HG03521 (cell line): Measurements from ENCODE around the gene UGT3A1.
A peak's percentile ranks its signal among the peaks of the same experiment; 100 is the strongest.
"Not testable (repeated sequence)": the region's sequence is repeated elsewhere in the genome, so short reads cannot be mapped to it uniquely, and the experiment has no call there.

Source experiments
- ATAC-seq: cut with Tn5 transposase; IDR thresholded peaks from one replicate; pipeline ENCODE4 v1.9.1; 2021; ENCODE audit warnings: mild to moderate bottlenecking, moderate library complexity; ENCODE audit not compliant: unreplicated experiment

The UGT3A1 gene

DNA sequence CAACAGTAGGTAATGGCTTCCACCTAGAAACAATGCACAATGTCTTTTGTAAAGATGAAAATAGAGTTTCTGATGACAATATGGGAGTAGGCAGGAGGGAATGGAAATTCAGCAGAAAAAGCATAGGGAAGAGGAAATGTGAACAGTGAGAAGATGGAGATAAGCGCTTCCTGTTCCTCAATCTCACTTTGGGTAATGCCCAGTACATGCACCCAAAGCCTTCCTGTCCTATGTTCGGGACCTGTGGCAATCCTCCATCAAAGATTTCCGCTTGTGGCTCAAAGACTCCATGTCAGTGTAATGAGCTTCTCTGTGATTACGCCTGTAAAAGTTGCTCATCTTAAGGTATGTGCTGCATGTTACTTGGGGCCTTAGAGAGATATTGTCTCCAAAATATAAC is 2.7 kb downstream of the UGT3A1 start:
- no peak for ATAC-seq

DNA sequence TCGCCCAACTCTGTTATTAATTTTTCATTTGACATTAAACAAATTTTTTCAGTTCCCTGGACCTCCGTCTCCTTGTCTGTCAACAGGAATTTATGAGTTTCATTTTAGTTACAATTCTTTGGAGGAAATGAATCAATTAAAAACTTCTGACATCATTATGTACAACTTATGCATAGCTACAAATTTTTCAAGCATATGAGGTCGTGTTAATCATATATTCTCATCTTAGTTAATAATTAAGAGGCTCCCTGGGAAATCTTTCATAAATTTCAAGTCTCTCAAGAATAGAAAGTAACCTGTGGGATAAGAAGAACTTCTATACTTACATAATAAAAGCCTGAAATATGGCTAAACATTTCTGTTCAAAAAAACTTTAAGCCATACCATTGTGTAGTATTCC is 3.4 kb downstream of the UGT3A1 start:
- no peak for ATAC-seq

DNA sequence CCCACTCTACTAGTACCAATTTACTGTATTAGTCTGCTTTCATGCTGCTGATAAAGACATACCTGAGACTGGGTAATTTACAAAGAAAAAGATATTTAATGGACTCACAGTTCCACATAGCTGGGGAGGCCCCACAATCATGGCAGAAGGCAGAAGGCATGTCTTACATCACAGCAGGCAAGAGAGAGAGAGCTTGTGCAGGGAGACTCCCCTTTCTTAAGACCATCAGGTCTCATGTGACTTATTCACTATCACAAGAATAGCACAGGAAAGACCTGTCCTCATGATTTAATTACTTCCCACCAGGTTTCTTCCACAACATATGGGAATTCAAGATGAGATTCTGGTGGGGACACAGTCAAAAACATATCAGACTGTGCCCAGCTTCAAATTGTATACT is 11.5 kb downstream of the UGT3A1 start:
- ATAC-seq, result no peak

DNA sequence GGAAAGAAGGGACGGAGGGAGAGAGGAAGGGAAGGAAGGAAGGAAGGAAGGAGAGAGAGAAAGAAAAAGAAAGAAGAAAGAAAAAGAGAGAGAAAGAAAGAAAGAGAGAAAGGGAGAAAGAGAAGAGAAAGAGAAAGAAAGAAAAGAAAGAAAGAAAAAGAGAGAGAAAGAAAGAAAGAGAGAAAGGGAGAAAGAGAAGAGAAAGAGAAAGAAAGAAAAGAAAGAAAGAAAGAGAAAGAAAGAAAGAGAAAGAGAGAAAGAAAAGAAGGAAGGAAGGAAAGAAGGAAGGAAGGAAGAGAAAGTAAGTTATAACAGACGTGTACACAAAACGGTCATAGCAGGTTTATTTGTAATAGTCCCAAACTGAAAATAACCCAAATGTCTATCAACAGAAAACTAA is 14.3 kb downstream of the UGT3A1 start:
- not testable (repeated sequence) for ATAC-seq

DNA sequence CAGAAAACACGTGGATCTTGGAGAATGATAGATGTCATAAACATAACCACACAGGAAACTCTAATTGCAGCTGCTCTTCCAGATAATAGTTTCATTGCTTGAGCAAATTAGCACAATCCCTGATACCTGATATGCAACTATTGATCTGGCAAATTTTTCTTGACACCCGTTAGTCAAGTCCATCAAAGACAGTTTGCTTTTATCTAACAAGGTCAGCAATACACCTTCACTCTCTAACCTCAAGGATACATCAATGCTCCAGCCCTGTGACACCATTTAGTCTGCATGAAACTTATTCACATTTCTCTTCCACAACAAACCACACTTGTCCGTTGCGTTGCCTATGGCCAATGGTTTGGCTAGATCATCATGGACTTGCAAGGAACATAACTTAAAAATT is 16.6 kb downstream of the UGT3A1 start:
- no peak for ATAC-seq

DNA sequence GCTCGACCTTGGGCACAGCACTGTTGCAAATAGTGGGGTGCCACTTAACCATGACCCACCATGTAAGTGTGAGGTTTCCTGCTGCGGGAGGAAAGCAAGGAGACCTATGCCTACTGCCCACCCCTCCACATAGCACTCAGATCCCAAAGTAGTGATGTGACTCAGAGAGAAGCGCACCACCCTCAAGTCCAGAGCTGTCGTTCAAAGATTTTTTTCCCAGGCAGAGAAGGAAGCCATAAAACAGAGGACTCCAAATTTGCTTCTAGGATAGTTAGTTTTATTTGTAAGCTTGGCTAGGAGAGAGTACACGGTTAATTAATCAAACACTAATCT is 19.3 kb downstream of the UGT3A1 start:
- no peak for ATAC-seq

DNA sequence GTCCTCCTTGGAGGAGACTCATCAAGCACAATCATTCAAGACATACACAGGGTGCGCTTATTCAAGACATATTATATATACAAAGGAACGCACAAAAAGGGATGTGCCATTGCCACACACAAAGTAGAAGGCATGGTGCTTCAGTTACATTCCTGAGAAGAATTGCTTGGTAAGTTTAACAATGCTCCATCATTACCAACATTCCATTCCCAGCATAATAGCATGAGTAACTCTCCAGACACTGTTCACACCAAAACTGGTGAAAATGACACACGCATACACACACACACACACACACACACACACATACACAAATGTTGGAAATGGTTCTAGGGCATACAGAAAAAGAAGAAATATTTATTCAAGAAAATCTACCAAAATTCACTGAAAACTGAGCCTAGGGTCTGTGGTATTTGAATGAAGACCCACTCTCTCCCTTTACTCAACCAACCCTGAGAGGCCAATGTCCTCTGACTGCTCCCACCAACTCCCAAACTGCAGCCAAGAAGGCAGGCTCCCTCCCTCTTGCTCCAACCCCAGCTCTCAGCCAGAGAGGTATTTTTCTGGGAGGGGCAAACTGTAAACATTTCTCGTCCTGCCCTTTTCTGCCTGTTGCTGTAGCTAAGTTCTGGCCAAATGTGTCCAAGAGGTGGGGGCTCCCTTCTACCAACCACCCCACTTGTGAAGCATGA is 19.9 kb downstream of the UGT3A1 start:
- ATAC-seq, result no peak

DNA sequence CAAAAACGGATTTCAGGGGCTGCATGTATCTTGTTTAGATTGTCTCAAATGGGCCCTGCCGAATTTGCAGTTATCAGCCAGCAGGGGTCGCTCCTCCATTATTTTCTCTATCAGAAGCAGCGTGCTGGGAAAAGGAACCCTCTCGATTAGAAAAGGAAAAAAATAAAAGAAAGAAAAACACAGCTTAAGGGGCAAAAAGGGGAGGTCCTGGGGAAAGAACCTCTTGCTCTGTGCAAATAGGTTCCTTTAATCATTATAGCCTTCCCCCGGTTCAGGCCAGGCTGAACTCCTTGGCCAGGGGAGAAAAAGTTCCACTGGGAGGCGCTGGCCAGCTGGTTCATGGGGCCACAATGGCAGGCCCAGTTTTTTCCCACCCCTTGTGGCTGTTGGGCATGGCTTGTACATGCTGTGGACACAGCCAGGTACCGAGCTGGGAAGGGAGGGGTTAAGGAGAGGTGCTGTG is 27.8 kb downstream of the UGT3A1 start:
- ATAC-seq, result no peak

DNA sequence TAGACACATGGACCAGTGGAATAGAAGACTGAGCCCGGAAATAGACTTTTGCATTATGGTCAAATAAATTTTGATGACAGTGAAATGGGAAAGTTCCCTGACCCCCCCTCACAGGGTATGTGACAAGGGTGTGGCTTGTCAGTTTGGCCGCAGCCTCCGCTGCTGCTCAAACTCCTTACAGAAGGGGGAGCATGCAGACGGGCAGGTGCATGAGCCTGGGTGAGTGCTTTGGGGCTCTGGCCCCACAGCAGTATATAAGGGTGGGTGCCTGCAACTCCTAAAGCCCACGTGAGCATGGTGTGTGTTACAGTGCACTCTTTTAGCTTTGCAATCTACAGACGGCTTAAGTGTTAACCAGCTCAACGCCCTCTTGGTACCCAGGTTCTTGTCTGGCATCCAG is 30.9 kb downstream of the UGT3A1 start:
- ATAC-seq, result no peak

DNA sequence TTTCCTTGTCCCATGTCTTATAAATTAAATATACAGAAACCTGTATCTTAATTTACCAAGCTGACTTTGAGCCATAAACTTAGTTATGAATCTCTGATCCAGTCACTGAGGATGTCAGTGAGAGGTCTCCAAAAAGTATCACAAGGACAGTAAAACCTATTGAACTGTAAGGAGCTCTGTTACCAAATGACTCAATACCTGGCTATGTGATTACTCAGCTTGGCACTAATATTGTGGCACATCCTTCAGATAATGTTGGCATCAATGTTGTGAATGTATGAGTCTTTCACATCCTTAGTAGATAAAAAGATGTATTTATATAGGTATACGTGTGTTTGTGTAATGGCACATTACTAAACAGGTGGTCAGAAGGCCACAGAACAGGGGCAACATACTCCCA is 34.8 kb downstream of the UGT3A1 start:
- ATAC-seq, result no peak

DNA sequence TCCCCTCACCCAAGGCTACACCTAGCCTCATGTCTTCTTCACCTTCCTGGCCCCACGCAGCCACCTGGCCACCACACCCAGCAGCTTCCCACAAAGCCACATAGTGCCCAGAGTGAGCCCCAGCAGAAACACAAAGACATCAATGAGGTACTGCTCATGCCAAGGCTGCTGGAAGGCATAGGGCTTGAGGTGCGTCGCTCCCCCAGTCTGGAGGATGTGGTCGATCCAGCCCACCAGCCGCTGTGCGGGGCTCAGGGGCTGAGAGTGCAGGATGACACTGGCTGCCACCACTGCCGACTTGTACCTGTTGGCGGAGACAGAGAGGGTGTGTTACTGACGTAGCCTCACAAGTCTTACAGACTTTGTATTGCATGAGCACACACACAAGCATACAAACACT is 37.0 kb downstream of the UGT3A1 start:
- ATAC-seq, result no peak

DNA sequence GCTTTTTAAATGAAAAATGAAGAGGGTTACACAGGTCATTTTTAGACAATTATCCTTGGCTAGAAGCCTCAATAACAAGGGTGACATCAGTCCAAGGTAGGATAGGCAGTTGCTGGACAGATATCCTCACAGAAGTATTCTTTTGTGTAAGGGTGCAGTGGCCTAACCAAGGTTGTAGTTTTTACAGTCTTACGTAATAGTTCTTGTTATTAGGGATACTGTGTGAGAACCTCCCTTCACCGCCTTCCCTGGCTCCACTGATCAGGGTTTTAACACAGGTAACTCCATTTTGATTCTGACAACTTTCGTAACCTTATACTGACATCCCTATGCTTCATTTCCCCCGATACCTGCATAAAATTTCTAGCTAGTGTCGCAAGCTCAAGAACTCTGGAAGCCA is 44.1 kb downstream of the UGT3A1 start:
- no peak for ATAC-seq

DNA sequence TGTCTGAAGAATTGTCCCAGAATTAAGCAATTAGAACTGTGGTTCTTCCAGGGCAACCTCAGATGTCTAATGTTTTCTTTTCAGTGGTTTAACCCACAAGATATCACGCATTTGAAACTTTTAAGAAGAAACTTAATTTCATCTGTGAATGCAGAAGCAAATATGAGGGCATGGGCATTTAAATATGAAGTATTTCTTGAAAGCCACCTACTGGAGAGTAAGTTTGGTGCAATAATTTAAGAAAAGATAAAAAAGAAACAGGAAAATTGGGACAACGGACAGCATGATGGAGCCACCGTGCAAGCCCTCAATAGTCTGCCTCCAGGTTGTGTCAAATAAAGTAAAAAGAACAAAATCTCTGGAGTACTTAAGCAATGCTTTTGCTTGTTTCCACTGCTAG is 51.6 kb downstream of the UGT3A1 start:
- ATAC-seq, result no peak

DNA sequence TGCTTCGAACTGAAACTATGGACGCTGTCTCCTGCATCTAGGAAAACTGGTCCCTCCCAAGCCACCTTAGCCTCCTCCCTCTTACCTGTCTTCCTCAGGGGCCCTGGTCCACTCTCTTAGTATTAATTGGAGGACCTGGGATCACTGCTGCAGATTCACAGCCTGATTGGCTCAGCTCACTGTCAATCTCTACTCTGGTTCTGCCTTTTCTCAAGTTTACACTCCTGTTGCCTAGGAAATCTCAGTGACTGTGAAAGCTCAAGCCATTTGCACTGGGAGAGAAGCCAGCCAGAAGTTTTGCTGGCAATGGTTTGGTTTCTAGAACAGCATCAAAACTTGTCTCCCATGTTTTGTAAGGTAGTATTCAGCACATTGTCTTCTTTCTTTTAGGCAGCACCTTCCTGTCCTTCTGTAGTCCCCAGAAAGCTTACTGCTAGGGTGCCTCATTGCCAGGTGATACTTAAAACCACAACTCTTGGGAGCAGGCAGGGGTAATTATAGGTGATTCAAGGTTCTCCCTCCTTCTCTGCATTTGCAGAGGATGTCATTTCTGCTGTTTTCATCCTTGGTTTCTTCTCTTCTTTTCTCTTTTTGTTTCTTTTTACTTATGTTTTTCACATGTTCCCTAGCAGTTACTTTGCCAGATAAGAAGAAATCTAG is 52.5 kb downstream of the UGT3A1 start, which contains the start of gene CAPSL:
CAPSL (minus strand) TSS at position 55 of the 660 bp plus-strand sequence. CDS start 17,502 bp downstream, outside the sequence.
- ATAC-seq, result no peak

DNA sequence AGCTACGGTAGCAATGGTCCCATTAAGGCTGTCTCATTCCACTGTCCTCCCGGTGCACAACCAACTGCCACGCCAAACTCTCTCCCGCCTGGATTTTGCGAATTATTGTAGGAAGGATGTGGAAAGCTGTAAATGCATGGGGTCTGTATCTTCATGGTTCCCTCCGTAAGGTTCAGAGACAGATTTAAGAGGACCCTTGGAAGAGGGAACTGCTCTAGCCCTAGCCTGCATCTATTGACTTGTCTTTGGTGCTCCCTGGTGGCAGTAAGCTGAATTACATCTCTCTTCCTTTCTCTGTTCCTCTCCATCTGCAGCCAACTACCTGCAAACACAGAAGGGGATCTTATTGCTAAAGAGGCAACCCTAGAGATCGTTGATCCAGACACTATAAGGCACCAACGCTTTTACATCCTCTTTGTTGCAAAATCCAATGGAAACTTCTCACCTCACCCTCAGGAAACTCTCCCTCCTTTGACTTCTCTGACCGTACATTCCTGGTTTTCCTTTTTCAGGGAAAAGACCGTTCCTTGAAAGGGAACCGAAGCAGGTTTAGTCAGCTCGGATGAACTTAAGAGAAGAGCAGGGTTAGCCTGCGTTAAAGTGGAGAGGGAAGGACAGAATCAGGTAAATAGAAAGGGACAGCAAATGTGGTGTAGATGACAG is 64.7 kb downstream of the UGT3A1 start:
- peak; percentile 58 for ATAC-seq

DNA sequence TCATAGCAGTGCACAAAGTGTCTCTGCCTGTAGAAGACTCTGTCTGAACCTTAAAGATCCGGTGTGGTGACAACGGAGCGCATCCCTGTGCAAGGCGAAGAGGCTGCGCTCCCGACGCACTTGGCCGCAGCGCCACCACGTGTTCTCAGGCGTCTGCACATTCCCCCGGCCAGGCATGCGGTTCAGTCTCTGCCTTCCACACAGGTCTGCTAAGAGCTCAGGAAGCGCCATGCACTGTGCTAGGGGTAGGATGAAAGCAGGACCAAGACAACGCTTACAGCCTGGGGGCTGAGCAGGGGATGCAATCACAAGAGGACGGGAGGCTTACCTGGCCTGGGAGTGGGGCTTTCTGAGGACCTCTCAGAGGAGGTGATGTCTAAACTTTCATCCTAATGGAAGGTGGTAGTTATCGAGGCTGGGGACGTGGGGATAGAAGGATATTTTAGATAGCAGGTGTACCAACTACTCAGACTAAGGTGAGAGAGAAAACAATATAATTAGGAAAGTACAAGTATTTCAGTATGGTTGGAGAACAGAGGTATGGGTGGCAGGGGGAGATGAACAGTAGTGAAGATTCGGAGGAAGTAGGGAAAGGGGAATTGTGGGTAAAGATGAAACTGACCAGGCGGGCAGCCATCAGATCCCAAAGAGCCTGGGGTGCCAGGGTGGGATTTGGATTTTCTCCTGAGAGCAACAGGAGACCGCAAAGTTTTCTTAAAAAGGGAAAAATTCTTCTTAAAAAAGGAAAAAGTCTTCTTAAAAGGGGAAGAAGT is 66.1 kb downstream of the UGT3A1 start:
- ATAC-seq, result no peak

DNA sequence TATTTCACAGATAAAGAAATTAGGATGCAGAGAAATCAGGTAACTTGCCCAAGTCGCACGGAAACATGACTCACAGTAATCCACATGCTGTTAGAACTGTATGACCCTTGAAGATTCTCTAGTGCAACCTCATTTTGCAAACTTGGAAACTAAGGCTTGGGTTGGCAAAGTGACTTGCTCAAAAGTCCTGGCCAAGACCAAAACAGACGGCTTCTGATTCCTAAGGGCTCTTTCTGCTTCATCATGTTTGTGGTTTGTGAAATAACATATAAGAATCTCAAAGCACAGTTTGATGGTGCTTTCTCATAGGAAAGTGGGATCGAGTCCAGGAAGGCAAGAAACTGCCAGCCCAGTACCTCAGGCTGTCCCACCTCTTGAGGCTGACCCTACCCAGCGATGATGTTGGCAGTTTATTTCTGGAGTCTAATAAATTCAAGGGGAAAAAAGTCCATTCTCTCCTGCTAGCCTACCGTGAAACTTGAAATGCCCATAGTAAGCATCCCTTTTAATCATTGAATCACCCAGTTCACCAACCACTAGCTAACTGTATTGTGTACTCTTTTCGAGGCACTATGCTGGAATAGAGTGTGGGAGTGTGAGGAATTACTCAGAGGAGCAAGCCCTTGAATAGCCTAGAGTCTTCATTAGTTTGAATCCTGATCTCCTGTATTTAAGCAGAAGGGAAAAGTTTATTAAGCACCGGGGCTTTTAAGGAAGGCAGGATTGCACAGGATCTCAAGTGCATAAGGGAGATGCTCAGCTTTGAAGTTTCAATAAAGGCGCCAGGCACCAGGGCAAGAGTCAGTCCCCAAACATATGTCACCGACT is 66.9 kb downstream of the UGT3A1 start:
- ATAC-seq, result no peak

DNA sequence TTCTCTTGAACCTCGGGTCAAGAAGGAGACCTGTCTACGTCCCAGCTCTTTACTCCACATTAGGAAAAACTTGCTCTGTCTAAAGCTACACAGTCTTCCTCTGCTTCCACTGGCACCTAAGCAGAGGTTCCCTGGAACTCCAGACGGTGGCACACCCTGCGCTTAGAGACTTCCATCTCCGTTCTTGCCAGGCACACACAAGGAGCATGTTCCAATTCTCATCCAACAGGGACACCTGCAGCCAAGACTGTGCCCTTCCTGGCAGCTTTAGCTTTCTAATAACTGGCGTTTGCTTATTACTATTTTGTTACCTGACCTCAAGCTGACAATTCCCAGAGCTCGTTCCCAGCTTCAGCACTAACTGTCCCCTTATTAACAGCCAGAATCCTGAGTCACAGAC is 68.7 kb downstream of the UGT3A1 start:
- ATAC-seq, result no peak

DNA sequence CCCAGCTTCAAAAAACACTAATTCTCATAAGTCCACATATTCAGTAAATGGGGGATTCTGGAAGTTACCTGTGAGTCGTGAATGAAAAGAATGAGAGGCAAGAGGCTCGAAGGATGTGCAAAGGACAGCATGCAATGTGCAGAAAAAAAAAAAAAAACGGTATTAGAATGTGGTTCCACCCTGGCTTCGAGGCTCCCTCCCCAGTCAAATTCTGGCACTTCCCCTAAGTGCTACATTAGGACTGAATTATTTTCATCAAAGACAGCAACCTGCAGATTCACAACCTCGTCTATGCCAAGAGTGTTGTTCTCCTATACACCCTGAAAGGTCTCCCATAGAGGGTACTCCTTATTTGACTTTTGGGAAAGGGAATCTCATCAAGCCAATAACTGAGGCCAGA is 69.3 kb downstream of the UGT3A1 start:
- ATAC-seq, result no peak

DNA sequence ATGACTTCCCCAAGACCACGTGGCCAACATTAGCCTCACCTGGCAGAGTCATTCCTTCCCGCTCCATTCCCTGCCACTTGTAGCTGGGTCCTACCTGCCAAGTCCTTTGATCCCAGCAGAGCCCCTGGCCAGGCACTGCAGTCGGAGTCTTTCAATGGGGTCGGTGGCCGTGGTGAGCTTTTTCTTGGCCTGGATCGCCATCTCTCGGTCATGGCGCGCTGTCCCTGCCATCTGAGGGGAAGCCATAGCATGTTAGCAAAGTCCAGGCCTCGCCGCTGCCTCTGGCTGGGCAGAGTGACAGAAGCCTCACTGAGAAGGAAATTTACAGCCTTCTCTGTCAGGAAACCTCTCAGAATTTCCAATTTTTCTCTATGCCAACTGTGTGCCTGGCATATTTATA is 70.3 kb downstream of the UGT3A1 start:
- ATAC-seq, result no peak

DNA sequence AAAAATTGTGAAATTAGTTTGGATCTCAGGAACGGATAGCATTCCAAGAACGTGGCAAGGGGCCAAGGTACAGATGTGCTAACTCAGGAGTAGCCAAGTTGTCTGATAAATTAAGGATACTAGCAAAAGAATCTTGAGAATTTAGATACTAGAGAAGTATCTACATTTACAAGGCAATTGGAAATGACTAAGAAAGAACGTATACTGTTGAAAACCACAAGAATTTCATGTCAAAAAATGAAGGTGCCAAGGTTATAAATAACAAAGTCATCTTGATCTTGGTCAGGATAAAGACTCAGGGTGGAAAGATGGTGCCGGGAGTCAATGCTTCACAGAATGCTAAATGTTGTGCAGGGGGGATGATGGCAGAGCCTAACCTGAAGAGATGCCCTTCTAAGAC is 72.0 kb downstream of the UGT3A1 start:
- no peak for ATAC-seq
